ENCODE results near the gene ISOC2. TPM values are rescaled to one million over a fixed set of nuclear protein-coding genes. Genes with fewer than 3 reads are reported as not detected.
"Not testable (repeated sequence)": the region's sequence is repeated elsewhere in the genome, so short reads cannot be mapped to it uniquely, and the experiment has no call there.

ISOC2 gene
- total RNA-seq, 1 donor from 2014 or later = 25.3 TPM

DNA sequence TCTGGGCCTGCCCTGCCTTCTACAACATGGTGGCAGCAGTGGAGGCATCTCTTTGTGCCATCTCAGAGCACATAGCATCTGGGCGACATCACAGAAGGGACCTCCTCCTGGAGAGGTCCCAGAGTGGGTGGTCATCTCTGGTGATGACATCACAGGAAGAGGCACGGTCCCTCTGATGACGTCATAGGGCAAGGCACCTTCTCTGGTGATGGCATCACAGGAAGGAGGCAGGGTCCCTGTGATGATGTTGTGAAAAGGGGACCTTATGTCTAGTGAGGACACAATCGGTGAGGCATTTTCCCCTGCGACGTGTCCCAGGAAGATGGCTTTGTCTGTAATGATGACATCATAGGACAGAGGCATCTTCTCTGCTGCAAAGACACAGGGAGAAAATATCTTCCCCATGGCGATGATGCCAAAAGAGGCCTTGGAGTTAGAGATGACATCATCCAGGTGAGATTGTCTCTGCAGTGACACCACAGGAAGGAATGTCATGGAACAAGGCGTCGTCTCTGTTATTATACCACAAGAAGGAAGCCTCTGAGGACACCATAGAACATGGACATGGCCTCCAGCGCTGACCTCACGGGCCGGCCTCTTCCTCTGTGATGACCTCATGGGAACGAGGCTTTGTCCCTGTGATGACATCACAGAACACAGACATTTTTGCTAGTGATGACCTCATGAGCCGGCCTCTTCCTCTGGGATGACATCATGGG lies 29.0 kb downstream of the ISOC2 start:
- TF ChIP-seq, protein P1, sequence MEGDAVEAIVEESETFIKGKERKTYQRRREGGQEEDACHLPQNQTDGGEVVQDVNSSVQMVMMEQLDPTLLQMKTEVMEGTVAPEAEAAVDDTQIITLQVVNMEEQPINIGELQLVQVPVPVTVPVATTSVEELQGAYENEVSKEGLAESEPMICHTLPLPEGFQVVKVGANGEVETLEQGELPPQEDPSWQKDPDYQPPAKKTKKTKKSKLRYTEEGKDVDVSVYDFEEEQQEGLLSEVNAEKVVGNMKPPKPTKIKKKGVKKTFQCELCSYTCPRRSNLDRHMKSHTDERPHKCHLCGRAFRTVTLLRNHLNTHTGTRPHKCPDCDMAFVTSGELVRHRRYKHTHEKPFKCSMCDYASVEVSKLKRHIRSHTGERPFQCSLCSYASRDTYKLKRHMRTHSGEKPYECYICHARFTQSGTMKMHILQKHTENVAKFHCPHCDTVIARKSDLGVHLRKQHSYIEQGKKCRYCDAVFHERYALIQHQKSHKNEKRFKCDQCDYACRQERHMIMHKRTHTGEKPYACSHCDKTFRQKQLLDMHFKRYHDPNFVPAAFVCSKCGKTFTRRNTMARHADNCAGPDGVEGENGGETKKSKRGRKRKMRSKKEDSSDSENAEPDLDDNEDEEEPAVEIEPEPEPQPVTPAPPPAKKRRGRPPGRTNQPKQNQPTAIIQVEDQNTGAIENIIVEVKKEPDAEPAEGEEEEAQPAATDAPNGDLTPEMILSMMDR (IDR thresholded peaks at IDR 0.05) = no peak
- no peaks in the 10 kb centered on the region for H3K9me3 ChIP-seq
- H3K27ac ChIP-seq = no peak overlapping the region
- no peak for ATAC-seq
- no peak for DNase-seq
- peaks cover 57% of the 10 kb centered on the region for H3K27me3 ChIP-seq
- intact Hi-C loops (cut with DNase I) = no loop called here
- H3K4me3 ChIP-seq = no peak overlapping the region
- H3K36me3 ChIP-seq = no peaks in the 10 kb centered on the region
- H3K4me1 ChIP-seq = no peaks in the 10 kb centered on the region

DNA sequence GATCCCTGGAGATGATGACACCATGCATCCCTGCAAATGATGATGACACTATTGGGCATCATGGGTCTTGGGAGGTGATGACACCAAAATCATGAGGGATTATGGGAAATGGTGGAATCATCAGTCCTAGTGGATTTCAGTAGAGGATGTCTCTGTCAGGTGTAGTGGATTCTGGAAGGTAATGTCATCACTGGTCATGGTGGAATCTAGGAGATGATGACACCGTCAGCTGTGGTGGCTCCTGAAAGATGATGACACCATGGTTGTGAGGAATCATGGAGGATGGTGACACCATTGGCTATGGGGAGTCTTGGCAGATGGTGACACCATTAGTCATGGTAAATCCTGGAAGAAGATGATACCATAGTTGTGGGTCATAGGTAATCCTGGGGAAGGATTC lies 30.3 kb downstream of the ISOC2 start:
- H3K36me3 ChIP-seq = no peaks in the 10 kb centered on the region
- H3K27ac ChIP-seq = no peak overlapping the region
- ATAC-seq (no peak), DNase-seq (no peak)
- TF ChIP-seq, protein P1 (IDR thresholded peaks at IDR 0.05) = no peak
- H3K9me3 ChIP-seq = no peaks in the 10 kb centered on the region
- intact Hi-C loops (cut with DNase I) = no loop called here
- H3K4me1 ChIP-seq = no peaks in the 10 kb centered on the region
- no peak overlapping the region for H3K4me3 ChIP-seq
- H3K27me3 ChIP-seq = peaks cover 57% of the 10 kb centered on the region

DNA sequence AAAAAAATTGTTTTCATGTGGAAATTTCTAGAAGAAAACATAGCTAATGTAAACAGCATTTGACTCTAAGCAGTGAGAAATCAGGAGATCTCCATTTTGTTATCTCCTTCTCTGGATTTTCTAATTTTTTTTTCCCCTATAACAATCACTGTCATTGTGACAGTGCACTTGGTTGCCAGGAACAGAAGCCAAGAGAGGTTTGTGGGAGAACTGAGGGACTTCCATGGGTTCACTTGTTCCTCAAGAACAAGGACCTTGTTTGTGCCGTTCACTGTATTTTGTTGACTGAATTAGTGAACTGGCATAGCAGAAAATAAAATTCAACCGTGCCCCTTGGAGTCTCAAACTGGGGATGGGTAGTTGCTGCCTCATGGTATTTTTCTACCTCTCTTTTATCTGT lies 35.4 kb downstream of the ISOC2 start:
- no peak overlapping the region for H3K27ac ChIP-seq
- intact Hi-C loops (cut with DNase I) = no loop called here
- ATAC-seq = no peak

DNA sequence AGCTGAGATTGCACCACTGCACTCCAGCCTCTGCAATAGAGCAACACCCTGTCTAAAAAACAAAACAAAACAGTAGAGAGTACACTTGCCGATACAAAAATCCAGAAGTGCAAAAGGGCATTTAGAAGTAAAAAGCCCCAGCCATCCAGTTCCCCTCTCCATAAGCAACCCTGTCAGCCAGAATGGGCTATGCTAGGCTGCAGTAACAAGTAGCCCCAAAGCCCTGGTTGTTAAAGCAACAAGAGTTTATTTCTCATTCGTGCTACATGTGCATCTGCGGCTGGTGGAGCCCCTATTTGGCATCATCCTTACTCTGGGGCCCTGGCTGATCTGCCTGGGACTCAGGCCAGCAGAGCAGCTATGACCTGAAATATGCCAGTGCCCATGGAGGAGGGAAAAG lies 36.9 kb downstream of the ISOC2 start:
- Histone ChIP-seq H3K27ac (no peak overlapping the region), H3K36me3 (no peaks in the 10 kb centered on the region), H3K9me3 (no peaks in the 10 kb centered on the region), H3K27me3 (peaks cover 22% of the 10 kb centered on the region), H3K4me1 (no peaks in the 10 kb centered on the region), H3K4me3 (no peak overlapping the region)
- TF ChIP-seq, protein P1 (IDR thresholded peaks at IDR 0.05) = no peak
- intact Hi-C loops (cut with DNase I) = no loop called here
- DNase-seq (no peak), ATAC-seq (no peak)

More for the DNA sequence above, 35.4 kb downstream of the ISOC2 start:
- no peak overlapping the region for H3K4me3 ChIP-seq
- H3K4me1 ChIP-seq = no peaks in the 10 kb centered on the region
- TF ChIP-seq, protein P1 (IDR thresholded peaks at IDR 0.05) = no peak
- peaks cover 34% of the 10 kb centered on the region for H3K27me3 ChIP-seq
- no peaks in the 10 kb centered on the region for H3K36me3 ChIP-seq
- H3K9me3 ChIP-seq = no peaks in the 10 kb centered on the region
- DNase-seq = no peak

DNA sequence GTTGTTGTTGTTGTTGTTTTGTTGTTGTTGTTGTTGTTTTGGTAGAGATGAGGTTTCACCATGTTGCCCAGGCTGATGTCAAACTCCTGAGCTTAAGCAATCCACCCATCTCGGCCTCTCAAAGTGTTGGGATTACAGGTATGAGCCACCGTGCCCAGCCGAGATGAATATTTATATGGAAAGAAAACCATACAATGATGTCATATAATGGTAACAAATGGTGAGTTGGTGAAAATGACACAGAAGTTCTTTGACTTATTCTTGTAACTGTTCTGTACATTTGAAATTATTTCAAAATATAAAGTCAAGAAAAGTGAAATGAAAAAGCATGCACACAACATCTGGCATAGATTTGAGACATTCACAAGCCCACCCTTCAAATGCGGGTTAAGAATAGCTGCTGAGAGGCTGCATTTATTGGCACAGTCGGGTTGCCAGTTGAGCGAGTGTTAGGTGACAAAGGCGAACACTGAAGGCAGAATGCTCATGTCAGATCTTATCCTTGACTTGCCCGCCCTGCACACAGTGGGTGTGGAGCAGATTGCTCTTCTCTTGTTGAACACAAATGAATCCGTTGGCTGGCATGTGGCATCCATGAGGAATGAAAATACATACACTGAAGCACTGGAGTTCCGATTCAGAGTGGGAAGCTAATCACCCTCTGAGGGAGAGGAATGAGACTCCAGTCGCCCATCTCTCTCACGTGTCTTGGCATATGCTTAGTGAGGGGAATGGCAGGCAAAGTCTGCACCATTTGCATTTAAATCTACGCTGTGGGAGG lies 38.0 kb downstream of the ISOC2 start:
- Histone ChIP-seq H3K4me1 (no peaks in the 10 kb centered on the region), H3K4me3 (no peak overlapping the region), H3K9me3 (no peaks in the 10 kb centered on the region), H3K27me3 (peaks cover 11% of the 10 kb centered on the region), H3K27ac (no peak overlapping the region), H3K36me3 (no peaks in the 10 kb centered on the region)
- no peak for DNase-seq
- TF ChIP-seq, protein P1 (IDR thresholded peaks at IDR 0.05) = no peak
- no peak for ATAC-seq
- intact Hi-C loops (cut with DNase I) = no loop called here

DNA sequence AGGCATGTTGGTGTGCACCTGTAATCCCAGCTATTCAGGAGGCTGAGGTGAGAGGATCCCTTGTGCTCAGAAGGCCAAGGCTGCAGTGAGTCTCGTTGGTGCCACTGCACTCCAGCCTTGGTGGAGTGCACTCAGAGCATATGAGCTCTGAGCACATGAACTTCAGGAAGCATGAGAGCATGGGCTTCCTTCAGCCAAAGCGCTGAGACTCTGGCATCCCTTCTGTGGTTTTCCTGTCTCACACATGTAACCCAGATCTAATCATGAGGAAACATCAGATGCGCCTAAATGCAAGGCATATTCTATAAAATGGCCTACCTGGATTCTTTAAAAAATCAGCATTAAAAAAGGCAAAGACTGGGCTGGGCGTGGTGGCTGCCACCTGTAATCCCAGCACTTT lies 40.2 kb downstream of the ISOC2 start:
- intact Hi-C loops (cut with DNase I); ATAC-seq; DNase-seq; H3K27me3 ChIP-seq; H3K9me3 ChIP-seq; H3K4me1 ChIP-seq; H3K27ac ChIP-seq; H3K4me3 ChIP-seq; H3K36me3 ChIP-seq: not testable (repeated sequence)
